Measurements from ENCODE around the gene COL6A2. TPM values are rescaled to one million over a fixed set of nuclear protein-coding genes. Genes with fewer than 3 reads are reported as not detected.
"Not testable (repeated sequence)": the region's sequence is repeated elsewhere in the genome, so short reads cannot be mapped to it uniquely, and the experiment has no call there.

COL6A2 gene
- total and polyA plus RNA-seq, 2 of the 13 experiments (the other 11 are each of a cell fraction or from before 2014, with no cell fraction given), result 0.07 to 0.41 TPM

DNA sequence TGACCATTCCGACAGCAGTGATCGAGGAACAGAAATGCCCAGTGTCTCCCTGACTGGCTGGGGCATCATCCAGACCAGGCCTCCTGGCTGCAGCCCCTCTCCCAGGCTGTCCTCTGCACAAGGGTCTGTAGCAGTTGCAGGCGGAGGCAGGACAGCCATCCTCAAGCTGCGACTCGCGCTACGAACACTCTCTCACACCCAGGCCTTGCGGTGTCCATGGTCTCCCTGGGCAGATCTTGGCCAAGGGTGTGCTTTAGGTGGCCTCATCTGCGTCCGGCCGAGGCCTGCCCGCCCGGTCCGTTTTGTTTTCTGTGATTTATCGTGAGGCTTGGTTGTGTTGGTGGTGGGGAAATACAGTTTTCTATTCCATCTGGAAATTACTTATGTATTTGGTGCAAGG is 41.8 kb downstream of the COL6A2 start (continued):
- no peak for TF ChIP-seq TARDBP (CRISPR knock-in tag; IDR thresholded peaks at IDR 0.05)
- TF ChIP-seq, protein P1, sequence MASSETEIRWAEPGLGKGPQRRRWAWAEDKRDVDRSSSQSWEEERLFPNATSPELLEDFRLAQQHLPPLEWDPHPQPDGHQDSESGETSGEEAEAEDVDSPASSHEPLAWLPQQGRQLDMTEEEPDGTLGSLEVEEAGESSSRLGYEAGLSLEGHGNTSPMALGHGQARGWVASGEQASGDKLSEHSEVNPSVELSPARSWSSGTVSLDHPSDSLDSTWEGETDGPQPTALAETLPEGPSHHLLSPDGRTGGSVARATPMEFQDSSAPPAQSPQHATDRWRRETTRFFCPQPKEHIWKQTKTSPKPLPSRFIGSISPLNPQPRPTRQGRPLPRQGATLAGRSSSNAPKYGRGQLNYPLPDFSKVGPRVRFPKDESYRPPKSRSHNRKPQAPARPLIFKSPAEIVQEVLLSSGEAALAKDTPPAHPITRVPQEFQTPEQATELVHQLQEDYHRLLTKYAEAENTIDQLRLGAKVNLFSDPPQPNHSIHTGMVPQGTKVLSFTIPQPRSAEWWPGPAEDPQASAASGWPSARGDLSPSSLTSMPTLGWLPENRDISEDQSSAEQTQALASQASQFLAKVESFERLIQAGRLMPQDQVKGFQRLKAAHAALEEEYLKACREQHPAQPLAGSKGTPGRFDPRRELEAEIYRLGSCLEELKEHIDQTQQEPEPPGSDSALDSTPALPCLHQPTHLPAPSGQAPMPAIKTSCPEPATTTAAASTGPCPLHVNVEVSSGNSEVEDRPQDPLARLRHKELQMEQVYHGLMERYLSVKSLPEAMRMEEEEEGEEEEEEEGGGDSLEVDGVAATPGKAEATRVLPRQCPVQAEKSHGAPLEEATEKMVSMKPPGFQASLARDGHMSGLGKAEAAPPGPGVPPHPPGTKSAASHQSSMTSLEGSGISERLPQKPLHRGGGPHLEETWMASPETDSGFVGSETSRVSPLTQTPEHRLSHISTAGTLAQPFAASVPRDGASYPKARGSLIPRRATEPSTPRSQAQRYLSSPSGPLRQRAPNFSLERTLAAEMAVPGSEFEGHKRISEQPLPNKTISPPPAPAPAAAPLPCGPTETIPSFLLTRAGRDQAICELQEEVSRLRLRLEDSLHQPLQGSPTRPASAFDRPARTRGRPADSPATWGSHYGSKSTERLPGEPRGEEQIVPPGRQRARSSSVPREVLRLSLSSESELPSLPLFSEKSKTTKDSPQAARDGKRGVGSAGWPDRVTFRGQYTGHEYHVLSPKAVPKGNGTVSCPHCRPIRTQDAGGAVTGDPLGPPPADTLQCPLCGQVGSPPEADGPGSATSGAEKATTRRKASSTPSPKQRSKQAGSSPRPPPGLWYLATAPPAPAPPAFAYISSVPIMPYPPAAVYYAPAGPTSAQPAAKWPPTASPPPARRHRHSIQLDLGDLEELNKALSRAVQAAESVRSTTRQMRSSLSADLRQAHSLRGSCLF (CRISPR knock-in tag; IDR thresholded peaks at IDR 0.05; ENCODE audit: borderline replicate concordance), result no peak

DNA sequence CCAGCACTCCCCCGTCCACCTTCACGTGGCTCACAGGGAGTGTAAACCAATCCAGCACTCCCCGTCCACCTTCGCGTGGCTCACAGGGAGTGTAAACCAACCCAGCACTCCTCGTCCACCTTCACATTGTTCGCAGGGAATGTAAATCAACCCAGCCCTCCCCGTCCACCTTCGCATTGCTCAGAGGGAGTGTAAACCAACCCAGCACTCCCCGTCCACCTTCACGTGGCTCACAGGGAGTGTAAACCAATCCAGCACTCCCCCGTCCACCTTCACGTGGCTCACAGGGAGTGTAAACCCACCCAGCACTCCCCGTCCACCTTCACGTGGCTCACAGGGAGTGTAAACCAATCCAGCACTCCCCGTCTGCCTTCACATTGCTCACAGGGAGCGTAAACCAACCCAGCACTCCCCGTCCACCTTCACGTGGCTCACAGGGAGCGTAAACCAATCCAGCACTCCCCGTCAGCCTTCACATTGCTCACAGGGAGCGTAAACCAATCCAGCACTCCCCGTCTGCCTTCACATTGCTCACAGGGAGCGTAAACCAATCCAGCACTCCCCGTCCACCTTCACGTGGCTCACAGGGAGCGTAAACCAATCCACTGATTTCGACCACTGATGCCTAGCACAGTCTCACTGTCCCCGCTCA is 42.6 kb downstream of the COL6A2 start:
- DNase-seq (ENCODE audit: low spot score); H2AFZ ChIP-seq (ENCODE audit: low read length); H3K9ac ChIP-seq (ENCODE audit: insufficient read depth, low read depth, low read length); H3K4me3 ChIP-seq (replicated peaks in 1 of 3; ENCODE audit: insufficient read depth in 1 of 3, low read depth in 2 of 3, low read length in 3 of 3); H3K27me3 ChIP-seq (ENCODE audit: control insufficient read depth in 1 of 2, insufficient read depth in 2 of 2, low read length in 2 of 2); POLR2A ChIA-PET; H3K79me2 ChIP-seq (ENCODE audit: insufficient read depth, low read length); ATAC-seq; H3K4me1 ChIP-seq (ENCODE audit: insufficient read depth, low read length); in situ Hi-C loops (cut with HindIII; ENCODE audit: extremely low pct_ligation_motif_present, low pct_unique_long_range_greater_than_20kb); intact Hi-C loops (cut with micrococcal nuclease; ENCODE audit: unreplicated experiment); H3K27ac ChIP-seq (ENCODE audit: extremely low read length, insufficient read depth, low read length); CTCF ChIA-PET (ENCODE audit: low intra/inter-chr PET ratio, low total read pairs); FAIRE-seq; H3K9me3 ChIP-seq (ENCODE audit: low read length); H3K4me2 ChIP-seq (ENCODE audit: low read depth, low read length); BruUV-seq (replicated peaks): not testable (repeated sequence)
- TF ChIP-seq POLR2A (IDR thresholded peaks at IDR 0.05; ENCODE audit: insufficient read depth in 1 of 2, low read depth in 2 of 2, low read length in 2 of 2) (0 out of 4 replicates have a peak, but pooled peaks of 1 of the 2 experiments have one; percentile 40), POLR2AphosphoS5 (IDR thresholded peaks at IDR 0.05; ENCODE audit: low read depth, low read length) (peak; percentile 33; the same call in 1 of the 2 replicates)
- Histone ChIP-seq H3K36me3 (replicated peaks in 1 of 2; ENCODE audit: control insufficient read depth in 1 of 2, insufficient read depth in 2 of 2, low read length in 2 of 2) (peaks cover 14 to 25% of the 10 kb centered on the region in 2 experiments; a peak in 4 of 5 replicates), H4K20me1 (ENCODE audit: insufficient read depth, low read length) (peaks cover 13% of the 10 kb centered on the region; the same call in 1 of the 2 replicates)
- WGBS (ENCODE audit: low lambda C conversion rate), result 93% methylated on average over 29 of the region's 29 CpGs
